Measurements from ENCODE around the gene RYR2. TPM values are rescaled to one million over a fixed set of nuclear protein-coding genes. Genes with fewer than 3 reads are reported as not detected.
"Not testable (repeated sequence)": the region's sequence is repeated elsewhere in the genome, so short reads cannot be mapped to it uniquely, and the experiment has no call there.

Gene RYR2
- total RNA-seq, 1 donor from 2014 or later, result 572 TPM

- DNase-seq (ENCODE audit: low spot score), result no peak
- intact Hi-C loops (cut with DNase I), result no loop called here
Measured at GRCh38 chr1:237838320-237838719, 796.3 kb downstream of the RYR2 start.

- DNase-seq (ENCODE audit: low spot score), result no peak
- intact Hi-C loops (cut with DNase I), result no loop called here
Measured at GRCh38 chr1:237838904-237839534, 797.0 kb downstream of the RYR2 start.

- intact Hi-C loops (cut with DNase I), result no loop called here
- DNase-seq (ENCODE audit: low spot score), result no peak
Measured at GRCh38 chr1:237841485-237841884, 799.5 kb downstream of the RYR2 start.

- intact Hi-C loops (cut with DNase I); DNase-seq (ENCODE audit: low spot score): not testable (repeated sequence)
Measured at GRCh38 chr1:237843516-237843915, 801.5 kb downstream of the RYR2 start.

- intact Hi-C loops (cut with DNase I), result no loop called here
- no peak for DNase-seq (ENCODE audit: low spot score)
Measured at GRCh38 chr1:237851210-237851845, 809.3 kb downstream of the RYR2 start.

GRCh38 chr1:237852342-237852741, 810.4 kb downstream of the RYR2 start:
- no peak for DNase-seq (ENCODE audit: low spot score)
- intact Hi-C loops (cut with DNase I), result no loop called here

- DNase-seq (ENCODE audit: low spot score), result no peak
- intact Hi-C loops (cut with DNase I), result no loop called here
Measured at GRCh38 chr1:237857455-237857854, 815.5 kb downstream of the RYR2 start.

GRCh38 chr1:237858992-237859391, 817.0 kb downstream of the RYR2 start:
- DNase-seq (ENCODE audit: low spot score), result no peak
- intact Hi-C loops (cut with DNase I), result no loop called here

- DNase-seq (ENCODE audit: low spot score), result no peak
- intact Hi-C loops (cut with DNase I), result no loop called here
Measured at GRCh38 chr1:237861944-237862343, 820.0 kb downstream of the RYR2 start.

- DNase-seq (ENCODE audit: low spot score), result no peak
- intact Hi-C loops (cut with DNase I), result no loop called here
Measured at GRCh38 chr1:237863234-237863633, 821.2 kb downstream of the RYR2 start.

- DNase-seq (ENCODE audit: low spot score), result peak; percentile 81
- intact Hi-C loops (cut with DNase I), result no loop called here
Measured at GRCh38 chr1:237864338-237865244, 822.6 kb downstream of the RYR2 start.

GRCh38 chr1:237867380-237867888, 825.5 kb downstream of the RYR2 start:
- intact Hi-C loops (cut with DNase I), result no loop called here

GRCh38 chr1:237868817-237869600, 827.0 kb downstream of the RYR2 start:
- DNase-seq (ENCODE audit: low spot score), result no peak
- intact Hi-C loops (cut with DNase I), result no loop called here

More at GRCh38 chr1:237867380-237867888, 825.5 kb downstream of the RYR2 start:
- DNase-seq (ENCODE audit: low spot score), result no peak

GRCh38 chr1:237873487-237874211, 831.7 kb downstream of the RYR2 start:
- no peak for DNase-seq (ENCODE audit: low spot score)
- intact Hi-C loops (cut with DNase I), result no loop called here

GRCh38 chr1:237875291-237875690, 833.3 kb downstream of the RYR2 start:
- DNase-seq (ENCODE audit: low spot score), result no peak
- intact Hi-C loops (cut with DNase I), result no loop called here

GRCh38 chr1:237877631-237878030, 835.6 kb downstream of the RYR2 start:
- intact Hi-C loops (cut with DNase I), result no loop called here

GRCh38 chr1:237878406-237878805, 836.4 kb downstream of the RYR2 start:
- intact Hi-C loops (cut with DNase I), result no loop called here
- DNase-seq (ENCODE audit: low spot score), result no peak

More at GRCh38 chr1:237877631-237878030, 835.6 kb downstream of the RYR2 start:
- DNase-seq (ENCODE audit: low spot score), result no peak

- intact Hi-C loops (cut with DNase I), result no loop called here
- no peak for DNase-seq (ENCODE audit: low spot score)
Measured at GRCh38 chr1:237879195-237879594, 837.2 kb downstream of the RYR2 start.
